ENCODE measurements around the gene MYO7A.
A peak's percentile ranks its signal among the peaks of the same experiment; 100 is the strongest.

MYO7A gene

GRCh38 chr11:77213589-77214428 is 85.8 kb downstream of the MYO7A start:
- H2BK15ac ChIP-seq (ENCODE audit: low read length) = no peak overlapping the region
- no peaks in the 10 kb centered on the region for H3K36me3 ChIP-seq (replicated peaks in 1 of 2; ENCODE audit: control insufficient read depth in 2 of 2, insufficient read depth in 2 of 2, low read length in 2 of 2)
- no peak overlapping the region for H3K18ac ChIP-seq (ENCODE audit: low read length)
- peak overlapping the region; percentile 36 for H3K9ac ChIP-seq (ENCODE audit: low read depth, low read length, poor library complexity)
- no peaks in the 10 kb centered on the region for H3K9me3 ChIP-seq (replicated peaks in 1 of 2; ENCODE audit: control insufficient read depth in 2 of 2, insufficient read depth in 1 of 2, low read depth in 1 of 2, low read length in 2 of 2)
- H4K91ac ChIP-seq (ENCODE audit: low read depth, low read length, poor library complexity) = no peak overlapping the region
- H2BK5ac ChIP-seq (ENCODE audit: low read length) = no peak overlapping the region
- H2AK5ac ChIP-seq (ENCODE audit: low read depth, low read length) = peak overlapping the region; percentile 24
- H2AFZ ChIP-seq (ENCODE audit: low read length) = no peak overlapping the region
- no CpG with 5 or more reads among the region's 18 CpGs for WGBS, 2 donors (ENCODE audit: extremely low coverage in 2 of 2, insufficient read length in 2 of 2, insufficient replicate concordance in 1 of 2)
- H3K4me2 ChIP-seq (ENCODE audit: insufficient read depth, low read length, poor library complexity, severe bottlenecking) = no peak overlapping the region
- no peak overlapping the region for H3K27ac ChIP-seq (replicated peaks; ENCODE audit: low read length)
- no peak overlapping the region for H3K4me3 ChIP-seq (ENCODE audit: low read length in 2 of 2)
- no peaks in the 10 kb centered on the region for H3K79me1 ChIP-seq (ENCODE audit: low read depth, low read length)
- no peak for DNase-seq (ENCODE audit: low spot score)
- no peak overlapping the region for H3K23ac ChIP-seq (ENCODE audit: low read depth, low read length, poor library complexity)
- peaks cover 0 to 8% (median 0%) of the 10 kb centered on the region in 3 experiments for H3K27me3 ChIP-seq (ENCODE audit: control insufficient read depth in 3 of 3, insufficient read depth in 3 of 3, low read depth in 1 of 3, low read length in 3 of 3)
- no peak overlapping the region for H3K14ac ChIP-seq (ENCODE audit: low read length)
- no peaks in the 10 kb centered on the region for H3K4me1 ChIP-seq (ENCODE audit: control insufficient read depth in 2 of 2, insufficient read depth in 1 of 2, low read depth in 1 of 2, low read length in 2 of 2)
- no peak overlapping the region for H2BK120ac ChIP-seq (ENCODE audit: low read depth, low read length)
- H2BK12ac ChIP-seq (ENCODE audit: low read length) = no peak overlapping the region
- H4K8ac ChIP-seq (ENCODE audit: low read depth, low read length) = no peak overlapping the region
- H3K4ac ChIP-seq (ENCODE audit: low read length) = no peak overlapping the region

- Histone ChIP-seq H4K8ac (ENCODE audit: low read depth, low read length) (no peak overlapping the region), H2AFZ (ENCODE audit: low read length) (no peak overlapping the region), H2BK15ac (ENCODE audit: low read length) (no peak overlapping the region), H2AK5ac (ENCODE audit: low read depth, low read length) (no peak overlapping the region), H3K27ac (replicated peaks; ENCODE audit: low read length) (no peak overlapping the region), H3K79me1 (ENCODE audit: low read depth, low read length) (no peaks in the 10 kb centered on the region), H3K4me2 (ENCODE audit: insufficient read depth, low read length, poor library complexity, severe bottlenecking) (no peak overlapping the region), H2BK120ac (ENCODE audit: low read depth, low read length) (no peak overlapping the region), H3K4me3 (ENCODE audit: low read length in 2 of 2) (no peak overlapping the region), H3K4me1 (ENCODE audit: control insufficient read depth in 2 of 2, insufficient read depth in 1 of 2, low read depth in 1 of 2, low read length in 2 of 2) (no peaks in the 10 kb centered on the region), H4K91ac (ENCODE audit: low read depth, low read length, poor library complexity) (no peak overlapping the region), H3K18ac (ENCODE audit: low read length) (no peak overlapping the region), H3K14ac (ENCODE audit: low read length) (no peak overlapping the region), H2BK5ac (ENCODE audit: low read length) (no peak overlapping the region), H3K9ac (ENCODE audit: low read depth, low read length, poor library complexity) (no peak overlapping the region), H3K9me3 (replicated peaks in 1 of 2; ENCODE audit: control insufficient read depth in 2 of 2, insufficient read depth in 1 of 2, low read depth in 1 of 2, low read length in 2 of 2) (no peaks in the 10 kb centered on the region), H3K23ac (ENCODE audit: low read depth, low read length, poor library complexity) (no peak overlapping the region), H3K4ac (ENCODE audit: low read length) (no peak overlapping the region), H3K36me3 (replicated peaks in 1 of 2; ENCODE audit: control insufficient read depth in 2 of 2, insufficient read depth in 2 of 2, low read length in 2 of 2) (no peaks in the 10 kb centered on the region), H3K27me3 (ENCODE audit: control insufficient read depth in 3 of 3, insufficient read depth in 3 of 3, low read depth in 1 of 3, low read length in 3 of 3) (peaks cover 0 to 8% (median 0%) of the 10 kb centered on the region in 3 experiments), H2BK12ac (ENCODE audit: low read length) (no peak overlapping the region)
- no peak for DNase-seq (ENCODE audit: low spot score)
- WGBS, 2 donors (ENCODE audit: extremely low coverage in 2 of 2, insufficient read length in 2 of 2, insufficient replicate concordance in 1 of 2) = no CpG with 5 or more reads among the region's 9 CpGs
These were observed 86.5 kb downstream of the MYO7A start for GRCh38 chr11:77214557-77214956.

- DNase-seq (ENCODE audit: low spot score) = no peak
- Histone ChIP-seq H4K8ac (ENCODE audit: low read depth, low read length) (no peak overlapping the region), H3K36me3 (replicated peaks in 1 of 2; ENCODE audit: control insufficient read depth in 2 of 2, insufficient read depth in 2 of 2, low read length in 2 of 2) (no peaks in the 10 kb centered on the region), H3K27ac (replicated peaks; ENCODE audit: low read length) (no peak overlapping the region), H3K18ac (ENCODE audit: low read length) (no peak overlapping the region), H3K4ac (ENCODE audit: low read length) (no peak overlapping the region), H2BK5ac (ENCODE audit: low read length) (no peak overlapping the region), H4K91ac (ENCODE audit: low read depth, low read length, poor library complexity) (no peak overlapping the region), H2BK15ac (ENCODE audit: low read length) (no peak overlapping the region), H3K79me1 (ENCODE audit: low read depth, low read length) (no peaks in the 10 kb centered on the region), H2BK12ac (ENCODE audit: low read length) (no peak overlapping the region), H3K23ac (ENCODE audit: low read depth, low read length, poor library complexity) (no peak overlapping the region), H3K4me2 (ENCODE audit: insufficient read depth, low read length, poor library complexity, severe bottlenecking) (no peak overlapping the region), H3K4me3 (ENCODE audit: low read length in 2 of 2) (no peak overlapping the region), H3K9me3 (replicated peaks in 1 of 2; ENCODE audit: control insufficient read depth in 2 of 2, insufficient read depth in 1 of 2, low read depth in 1 of 2, low read length in 2 of 2) (no peaks in the 10 kb centered on the region), H2BK120ac (ENCODE audit: low read depth, low read length) (no peak overlapping the region), H3K27me3 (ENCODE audit: control insufficient read depth in 3 of 3, insufficient read depth in 3 of 3, low read depth in 1 of 3, low read length in 3 of 3) (peaks cover 0 to 8% (median 0%) of the 10 kb centered on the region in 3 experiments), H2AK5ac (ENCODE audit: low read depth, low read length) (no peak overlapping the region), H2AFZ (ENCODE audit: low read length) (no peak overlapping the region), H3K4me1 (ENCODE audit: control insufficient read depth in 2 of 2, insufficient read depth in 1 of 2, low read depth in 1 of 2, low read length in 2 of 2) (no peaks in the 10 kb centered on the region), H3K14ac (ENCODE audit: low read length) (peak overlapping the region; percentile 33), H3K9ac (ENCODE audit: low read depth, low read length, poor library complexity) (no peak overlapping the region)
- WGBS, 2 donors (ENCODE audit: extremely low coverage in 2 of 2, insufficient read length in 2 of 2, insufficient replicate concordance in 1 of 2) = no CpG with 5 or more reads among the region's 3 CpGs
These were observed 87.1 kb downstream of the MYO7A start for GRCh38 chr11:77215106-77215505.

GRCh38 chr11:77217156-77217555 is 89.1 kb downstream of the MYO7A start:
- no peaks in the 10 kb centered on the region for H3K9me3 ChIP-seq (replicated peaks in 1 of 2; ENCODE audit: control insufficient read depth in 2 of 2, insufficient read depth in 1 of 2, low read depth in 1 of 2, low read length in 2 of 2)
- H2BK15ac ChIP-seq (ENCODE audit: low read length) = no peak overlapping the region
- H4K91ac ChIP-seq (ENCODE audit: low read depth, low read length, poor library complexity) = no peak overlapping the region
- peaks cover 0 to 5% (median 0%) of the 10 kb centered on the region in 3 experiments for H3K27me3 ChIP-seq (ENCODE audit: control insufficient read depth in 3 of 3, insufficient read depth in 3 of 3, low read depth in 1 of 3, low read length in 3 of 3)
- H3K4me2 ChIP-seq (ENCODE audit: insufficient read depth, low read length, poor library complexity, severe bottlenecking) = no peak overlapping the region
- no peak for DNase-seq (ENCODE audit: low spot score)
- H3K9ac ChIP-seq (ENCODE audit: low read depth, low read length, poor library complexity) = no peak overlapping the region
- H3K79me1 ChIP-seq (ENCODE audit: low read depth, low read length) = no peaks in the 10 kb centered on the region
- H2BK5ac ChIP-seq (ENCODE audit: low read length) = no peak overlapping the region
- no peak overlapping the region for H3K4me3 ChIP-seq (ENCODE audit: low read length in 2 of 2)
- no CpG with 5 or more reads among the region's 2 CpGs for WGBS, 2 donors (ENCODE audit: extremely low coverage in 2 of 2, insufficient read length in 2 of 2, insufficient replicate concordance in 1 of 2)
- no peak overlapping the region for H3K14ac ChIP-seq (ENCODE audit: low read length)
- no peak overlapping the region for H3K27ac ChIP-seq (replicated peaks; ENCODE audit: low read length)
- no peak overlapping the region for H2AFZ ChIP-seq (ENCODE audit: low read length)
- H2AK5ac ChIP-seq (ENCODE audit: low read depth, low read length) = no peak overlapping the region
- H3K4ac ChIP-seq (ENCODE audit: low read length) = no peak overlapping the region
- no peak overlapping the region for H3K23ac ChIP-seq (ENCODE audit: low read depth, low read length, poor library complexity)
- H4K8ac ChIP-seq (ENCODE audit: low read depth, low read length) = no peak overlapping the region
- H2BK120ac ChIP-seq (ENCODE audit: low read depth, low read length) = no peak overlapping the region
- H3K4me1 ChIP-seq (ENCODE audit: control insufficient read depth in 2 of 2, insufficient read depth in 1 of 2, low read depth in 1 of 2, low read length in 2 of 2) = no peaks in the 10 kb centered on the region
- H3K18ac ChIP-seq (ENCODE audit: low read length) = no peak overlapping the region
- H3K36me3 ChIP-seq (replicated peaks in 1 of 2; ENCODE audit: control insufficient read depth in 2 of 2, insufficient read depth in 2 of 2, low read length in 2 of 2) = no peaks in the 10 kb centered on the region
- no peak overlapping the region for H2BK12ac ChIP-seq (ENCODE audit: low read length)
